ENCODE measurements around the gene RBM19. TPM values are rescaled to one million over a fixed set of nuclear protein-coding genes. Genes with fewer than 3 reads are reported as not detected.
"Not testable (repeated sequence)": the region's sequence is repeated elsewhere in the genome, so short reads cannot be mapped to it uniquely, and the experiment has no call there.

The RBM19 gene
- polyA plus RNA-seq, 1 donor: 27.2 TPM

- Histone ChIP-seq H3K36me3 (ENCODE audit: control insufficient read depth, insufficient read depth, low read length) (no peaks in the 10 kb centered on the region), H3K27me3 (ENCODE audit: control insufficient read depth, insufficient read depth, low read length) (peaks cover 9% of the 10 kb centered on the region), H3K4me3 (ENCODE audit: low read length) (no peak overlapping the region), H3K4me1 (ENCODE audit: control insufficient read depth, insufficient read depth, low read length) (no peaks in the 10 kb centered on the region), H3K9me3 (ENCODE audit: control insufficient read depth, low read depth, low read length) (no peaks in the 10 kb centered on the region), H3K27ac (ENCODE audit: low read length) (no peak overlapping the region)
- no peak for DNase-seq
- no CpG with 5 or more reads among the region's 5 CpGs for WGBS (ENCODE audit: insufficient coverage, low lambda C conversion rate)
Measured at GRCh38 chr12:114003286-114003685, 37.2 kb upstream of the RBM19 start.

- Histone ChIP-seq H3K4me1 (ENCODE audit: control insufficient read depth, insufficient read depth, low read length) (no peaks in the 10 kb centered on the region), H3K27ac (ENCODE audit: low read length) (no peak overlapping the region), H3K36me3 (ENCODE audit: control insufficient read depth, insufficient read depth, low read length) (no peaks in the 10 kb centered on the region), H3K9me3 (ENCODE audit: control insufficient read depth, low read depth, low read length) (no peaks in the 10 kb centered on the region), H3K4me3 (ENCODE audit: low read length) (no peak overlapping the region), H3K27me3 (ENCODE audit: control insufficient read depth, insufficient read depth, low read length) (peaks cover 9% of the 10 kb centered on the region)
- no peak for DNase-seq
- no CpG with 5 or more reads among the region's 5 CpGs for WGBS (ENCODE audit: insufficient coverage, low lambda C conversion rate)
Measured at GRCh38 chr12:114001511-114002340, 35.6 kb upstream of the RBM19 start.

DNA sequence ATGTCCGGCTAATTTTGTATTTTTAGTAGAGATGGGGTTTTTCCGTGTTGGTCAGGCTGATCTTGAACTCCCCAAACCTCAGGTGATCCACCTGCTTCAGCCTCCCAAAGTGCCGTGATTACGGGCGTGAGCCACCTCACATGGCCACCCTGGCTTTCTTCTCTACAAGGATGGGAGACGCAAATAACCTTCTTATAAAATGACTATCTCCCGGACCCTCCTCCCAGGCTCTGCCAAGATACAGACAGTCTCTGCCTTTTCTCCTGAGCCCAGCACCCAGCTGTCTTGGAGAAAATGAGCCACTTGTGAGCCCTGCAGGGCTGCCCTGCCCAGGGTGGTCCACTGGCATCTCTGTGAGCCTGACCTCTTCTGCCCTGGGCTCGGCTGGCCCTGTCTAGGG lies 34.7 kb upstream of the RBM19 start:
- H3K4me1 ChIP-seq (ENCODE audit: control insufficient read depth, insufficient read depth, low read length): no peaks in the 10 kb centered on the region
- H3K4me3 ChIP-seq (ENCODE audit: low read length): no peak overlapping the region
- H3K27ac ChIP-seq (ENCODE audit: low read length): no peak overlapping the region
- whole genome bisulfite sequencing (ENCODE audit: insufficient coverage, low lambda C conversion rate): no CpG with 5 or more reads among the region's 8 CpGs
- no peaks in the 10 kb centered on the region for H3K36me3 ChIP-seq (ENCODE audit: control insufficient read depth, insufficient read depth, low read length)
- DNase-seq: no peak
- no peaks in the 10 kb centered on the region for H3K9me3 ChIP-seq (ENCODE audit: control insufficient read depth, low read depth, low read length)
- peaks cover 9% of the 10 kb centered on the region for H3K27me3 ChIP-seq (ENCODE audit: control insufficient read depth, insufficient read depth, low read length)

- not testable (repeated sequence) for H3K36me3 ChIP-seq (ENCODE audit: control insufficient read depth, insufficient read depth, low read length); H3K4me1 ChIP-seq (ENCODE audit: control insufficient read depth, insufficient read depth, low read length); H3K27ac ChIP-seq (ENCODE audit: low read length); DNase-seq; H3K9me3 ChIP-seq (ENCODE audit: control insufficient read depth, low read depth, low read length); H3K4me3 ChIP-seq (ENCODE audit: low read length); H3K27me3 ChIP-seq (ENCODE audit: control insufficient read depth, insufficient read depth, low read length)
- WGBS (ENCODE audit: insufficient coverage, low lambda C conversion rate): no CpG with 5 or more reads among the region's 7 CpGs
Measured at GRCh38 chr12:114000261-114000660, 34.1 kb upstream of the RBM19 start.

- Histone ChIP-seq H3K9me3 (ENCODE audit: control insufficient read depth, low read depth, low read length) (no peaks in the 10 kb centered on the region), H3K4me1 (ENCODE audit: control insufficient read depth, insufficient read depth, low read length) (no peaks in the 10 kb centered on the region), H3K27me3 (ENCODE audit: control insufficient read depth, insufficient read depth, low read length) (peaks cover 11% of the 10 kb centered on the region), H3K36me3 (ENCODE audit: control insufficient read depth, insufficient read depth, low read length) (no peaks in the 10 kb centered on the region), H3K4me3 (ENCODE audit: low read length) (no peak overlapping the region), H3K27ac (ENCODE audit: low read length) (no peak overlapping the region)
- DNase-seq: no peak
- no CpG with 5 or more reads among the region's 3 CpGs for WGBS (ENCODE audit: insufficient coverage, low lambda C conversion rate)
Measured at GRCh38 chr12:113997365-113997764, 31.2 kb upstream of the RBM19 start.

GRCh38 chr12:113996026-113996425 lies 29.9 kb upstream of the RBM19 start:
- Histone ChIP-seq H3K27me3 (ENCODE audit: control insufficient read depth, insufficient read depth, low read length) (peaks cover 8% of the 10 kb centered on the region), H3K9me3 (ENCODE audit: control insufficient read depth, low read depth, low read length) (no peaks in the 10 kb centered on the region), H3K36me3 (ENCODE audit: control insufficient read depth, insufficient read depth, low read length) (no peaks in the 10 kb centered on the region), H3K4me1 (ENCODE audit: control insufficient read depth, insufficient read depth, low read length) (no peaks in the 10 kb centered on the region), H3K27ac (ENCODE audit: low read length) (no peak overlapping the region), H3K4me3 (ENCODE audit: low read length) (no peak overlapping the region)
- 19% methylated on average over 2 of the region's 7 CpGs for WGBS (ENCODE audit: insufficient coverage, low lambda C conversion rate)
- no peak for DNase-seq

DNA sequence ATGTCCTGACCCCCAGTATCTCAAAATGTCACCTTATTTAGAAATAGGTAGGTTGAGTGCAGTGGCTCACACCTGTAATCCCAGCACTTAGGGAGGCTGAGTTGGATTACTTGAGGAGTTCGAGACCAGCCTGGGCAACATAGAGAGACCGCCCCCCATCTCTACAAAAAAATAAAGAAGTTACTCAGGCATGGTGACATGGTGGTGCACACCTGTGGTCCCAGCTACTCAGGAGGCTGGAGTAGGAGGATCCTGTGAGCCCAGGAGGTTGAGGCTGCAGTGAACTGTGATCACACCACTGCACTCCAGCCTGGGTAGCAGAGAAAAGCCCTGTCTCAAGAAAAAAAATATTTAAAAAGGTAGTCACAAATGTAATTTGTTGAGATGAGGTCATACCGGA lies 27.9 kb upstream of the RBM19 start:
- Histone ChIP-seq H3K27ac (ENCODE audit: low read length) (no peak overlapping the region), H3K9me3 (ENCODE audit: control insufficient read depth, low read depth, low read length) (no peaks in the 10 kb centered on the region), H3K36me3 (ENCODE audit: control insufficient read depth, insufficient read depth, low read length) (no peaks in the 10 kb centered on the region), H3K27me3 (ENCODE audit: control insufficient read depth, insufficient read depth, low read length) (peaks cover 7% of the 10 kb centered on the region), H3K4me1 (ENCODE audit: control insufficient read depth, insufficient read depth, low read length) (no peaks in the 10 kb centered on the region), H3K4me3 (ENCODE audit: low read length) (no peak overlapping the region)
- no peak for DNase-seq
- no CpG with 5 or more reads among the region's 3 CpGs for WGBS (ENCODE audit: insufficient coverage, low lambda C conversion rate)

- H3K36me3 ChIP-seq (ENCODE audit: control insufficient read depth, insufficient read depth, low read length); H3K27ac ChIP-seq (ENCODE audit: low read length); H3K27me3 ChIP-seq (ENCODE audit: control insufficient read depth, insufficient read depth, low read length); H3K9me3 ChIP-seq (ENCODE audit: control insufficient read depth, low read depth, low read length); H3K4me1 ChIP-seq (ENCODE audit: control insufficient read depth, insufficient read depth, low read length); DNase-seq; H3K4me3 ChIP-seq (ENCODE audit: low read length): not testable (repeated sequence)
- WGBS (ENCODE audit: insufficient coverage, low lambda C conversion rate): no CpG with 5 or more reads among the region's 4 CpGs
Measured at GRCh38 chr12:113992751-113993150, 26.6 kb upstream of the RBM19 start.

DNA sequence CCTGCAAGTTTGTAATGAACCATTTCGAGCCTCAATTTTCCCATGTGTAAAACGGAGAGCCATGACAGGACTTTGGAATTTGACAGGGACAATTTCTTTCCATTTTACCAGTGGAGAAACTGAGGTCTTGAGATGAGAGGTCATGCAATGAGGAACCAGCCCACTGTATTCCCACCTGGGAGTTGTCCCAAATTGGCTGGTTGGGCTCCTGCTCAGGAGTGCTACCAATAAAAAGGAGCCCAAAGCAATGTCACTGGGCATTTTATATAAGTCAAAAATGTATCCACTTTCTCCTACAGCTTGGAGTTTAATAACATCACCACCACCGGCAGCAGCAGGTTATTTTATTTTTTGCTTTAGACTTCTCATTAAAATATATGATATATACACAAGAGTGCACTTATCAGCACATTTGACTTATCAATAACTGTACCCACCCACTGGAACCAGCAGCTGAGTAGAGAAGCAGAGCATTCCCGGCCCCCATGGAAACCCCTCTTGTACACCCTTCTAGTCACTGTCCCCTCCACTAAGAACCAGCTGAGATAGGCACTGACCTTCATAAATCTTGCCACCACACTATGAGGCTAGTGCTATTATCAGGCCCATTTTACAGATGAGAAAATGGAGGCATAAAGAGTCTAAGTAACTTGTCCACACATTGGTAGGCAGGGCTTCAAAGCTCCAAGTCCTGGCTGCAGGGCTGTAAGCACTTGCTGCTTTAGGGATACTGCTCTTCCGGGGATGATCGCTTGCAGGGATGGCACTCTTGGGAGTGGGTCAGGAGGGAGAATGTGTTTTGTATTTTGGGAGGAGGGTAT lies 25.3 kb upstream of the RBM19 start:
- WGBS (ENCODE audit: insufficient coverage, low lambda C conversion rate): 40% methylated on average over 1 of the region's 6 CpGs
- H3K9me3 ChIP-seq (ENCODE audit: control insufficient read depth, low read depth, low read length): no peaks in the 10 kb centered on the region
- H3K27me3 ChIP-seq (ENCODE audit: control insufficient read depth, insufficient read depth, low read length): peaks cover 7% of the 10 kb centered on the region
- H3K27ac ChIP-seq (ENCODE audit: low read length): no peak overlapping the region
- H3K36me3 ChIP-seq (ENCODE audit: control insufficient read depth, insufficient read depth, low read length): no peaks in the 10 kb centered on the region
- no peak overlapping the region for H3K4me3 ChIP-seq (ENCODE audit: low read length)
- no peaks in the 10 kb centered on the region for H3K4me1 ChIP-seq (ENCODE audit: control insufficient read depth, insufficient read depth, low read length)
- no peak for DNase-seq

DNA sequence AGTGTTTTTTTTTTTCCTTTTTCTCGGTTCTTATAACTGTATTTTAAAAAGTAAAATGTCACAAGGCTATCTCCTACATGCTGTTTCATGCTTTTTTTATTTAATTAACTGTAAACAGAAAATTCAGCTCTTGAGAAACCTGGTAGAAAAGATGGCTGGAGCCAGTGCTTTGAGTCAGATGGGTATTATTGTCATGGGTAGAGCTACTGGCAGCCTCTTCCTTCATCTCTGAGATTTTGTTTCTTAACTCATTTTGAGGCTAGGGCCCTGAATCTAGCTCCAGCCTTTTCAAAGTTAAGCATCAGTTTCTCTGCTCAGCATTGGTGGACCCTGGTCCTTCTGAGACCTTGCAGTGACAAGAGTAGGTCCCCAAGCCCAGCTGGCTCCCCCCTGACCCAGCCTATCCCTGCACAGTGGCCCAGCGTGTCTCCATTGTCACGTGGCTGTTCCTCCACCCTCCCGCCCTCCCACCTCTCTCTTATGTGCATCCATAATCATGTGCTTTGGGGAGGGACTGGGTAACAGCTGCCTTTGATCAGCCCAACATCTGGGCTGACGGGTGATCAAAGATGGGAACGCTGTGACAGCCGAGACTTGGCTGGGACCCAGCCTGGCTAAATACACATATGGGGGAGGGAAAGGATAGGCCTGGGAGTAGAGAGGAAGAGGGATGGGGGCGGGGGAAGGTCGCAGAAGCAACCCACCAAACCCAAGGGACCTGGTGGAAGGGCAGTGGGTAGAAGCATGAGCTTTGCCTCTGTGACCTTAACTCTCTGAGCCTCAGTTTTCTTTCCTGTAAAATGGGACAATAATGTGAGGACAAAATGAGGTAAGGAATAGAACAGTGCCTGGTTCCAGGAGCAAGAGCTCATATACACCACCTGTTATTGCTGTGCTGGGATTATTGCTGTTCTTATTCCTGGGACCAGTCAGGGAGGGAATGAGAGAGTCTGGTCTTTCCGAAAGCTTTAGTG lies 24.4 kb upstream of the RBM19 start:
- Histone ChIP-seq H3K27ac (ENCODE audit: low read length) (no peak overlapping the region), H3K9me3 (ENCODE audit: control insufficient read depth, low read depth, low read length) (no peaks in the 10 kb centered on the region), H3K36me3 (ENCODE audit: control insufficient read depth, insufficient read depth, low read length) (no peaks in the 10 kb centered on the region), H3K27me3 (ENCODE audit: control insufficient read depth, insufficient read depth, low read length) (peaks cover 7% of the 10 kb centered on the region), H3K4me1 (ENCODE audit: control insufficient read depth, insufficient read depth, low read length) (no peaks in the 10 kb centered on the region), H3K4me3 (ENCODE audit: low read length) (no peak overlapping the region)
- DNase-seq: no peak
- 80% methylated on average over 1 of the region's 10 CpGs for WGBS (ENCODE audit: insufficient coverage, low lambda C conversion rate)
